Superior temporal gyrus (tissue), 1 donor: Measurements from ENCODE around the gene AP1S1.
"Not testable (repeated sequence)": the region's sequence is repeated elsewhere in the genome, so short reads cannot be mapped to it uniquely, and the experiment has no call there.

Source experiments
- DNase-seq: peaks from one replicate; pipeline ENCODE4 v3.0.0-alpha.2; 2016; ENCODE audit errors: extremely low spot score

AP1S1 gene

GRCh38 chr7:101201695-101202602 lies 47.7 kb downstream of the AP1S1 start:
- DNase-seq, result no peak

- DNase-seq, result no peak
Observed at GRCh38 chr7:101202603-101202918, 48.3 kb downstream of the AP1S1 start.

GRCh38 chr7:101203740-101204738 lies 49.8 kb downstream of the AP1S1 start:
- DNase-seq, result not testable (repeated sequence)

- no peak for DNase-seq
Observed at GRCh38 chr7:101205901-101206664, 51.8 kb downstream of the AP1S1 start.

GRCh38 chr7:101206665-101207042 lies 52.4 kb downstream of the AP1S1 start:
- DNase-seq, result no peak

GRCh38 chr7:101207459-101207858 lies 53.2 kb downstream of the AP1S1 start:
- DNase-seq, result no peak

- no peak for DNase-seq
Observed at GRCh38 chr7:101208794-101209193, 54.5 kb downstream of the AP1S1 start.

GRCh38 chr7:101210143-101210542 lies 55.9 kb downstream of the AP1S1 start:
- DNase-seq, result no peak
